Adipocyte (in vitro differentiated cells): Measurements from ENCODE around the gene RHEB.

Source experiments
- DNase-seq: peaks from one replicate; pipeline ENCODE4 v3.0.0-alpha.2; 2015; ENCODE audit warnings: low read depth
- H3K27me3 ChIP-seq: replicated peaks from 2 replicates; pipeline ENCODE4 v1.7.0; 2013; ENCODE audit warnings: mild to moderate bottlenecking, low read length, moderate library complexity; ENCODE audit not compliant: control insufficient read depth, insufficient read depth
- H3K36me3 ChIP-seq: 2 replicates; pipeline ENCODE4 v1.7.0; 2013; ENCODE audit warnings: low read length, mild to moderate bottlenecking, moderate library complexity; ENCODE audit not compliant: control insufficient read depth, insufficient read depth, severe bottlenecking
- H3K4me1 ChIP-seq: 2 replicates; pipeline ENCODE4 v1.7.0; 2013; ENCODE audit warnings: mild to moderate bottlenecking, low read length, moderate library complexity; ENCODE audit not compliant: control insufficient read depth, insufficient read depth
- H3K4me3 ChIP-seq: 2 replicates; pipeline ENCODE4 v1.7.0; 2013; ENCODE audit warnings: mild to moderate bottlenecking, low read length, moderate library complexity
- H3K9ac ChIP-seq: 2 replicates; pipeline ENCODE4 v1.7.0; 2013; ENCODE audit warnings: mild to moderate bottlenecking, low read length, moderate library complexity
- H3K9me3 ChIP-seq: 2 replicates; pipeline ENCODE4 v1.7.0; 2013; ENCODE audit warnings: mild to moderate bottlenecking, low read length, moderate library complexity; ENCODE audit not compliant: control insufficient read depth

Gene RHEB

GRCh38 chr7:151511270-151511669 is 8.4 kb downstream of the RHEB start:
- no peak overlapping the region for H3K9ac ChIP-seq
- H3K4me3 ChIP-seq: no peak overlapping the region
- no peak for DNase-seq
- no peaks in the 10 kb centered on the region for H3K27me3 ChIP-seq
- H3K36me3 ChIP-seq: no peaks in the 10 kb centered on the region
- peaks cover 3% of the 10 kb centered on the region for H3K9me3 ChIP-seq
- peaks cover 49% of the 10 kb centered on the region for H3K4me1 ChIP-seq

- Histone ChIP-seq H3K36me3 (no peaks in the 10 kb centered on the region), H3K9ac (no peak overlapping the region), H3K4me1 (peaks cover 44% of the 10 kb centered on the region), H3K9me3 (peaks cover 3% of the 10 kb centered on the region), H3K27me3 (no peaks in the 10 kb centered on the region), H3K4me3 (no peak overlapping the region)
- no peak for DNase-seq
Measured at GRCh38 chr7:151509670-151510333, 9.9 kb downstream of the RHEB start.

- H3K27me3 ChIP-seq: no peaks in the 10 kb centered on the region
- no peaks in the 10 kb centered on the region for H3K36me3 ChIP-seq
- DNase-seq: no peak
- peaks cover 52% of the 10 kb centered on the region for H3K4me1 ChIP-seq
- H3K9me3 ChIP-seq: no peaks in the 10 kb centered on the region
- H3K4me3 ChIP-seq: no peak overlapping the region
- no peak overlapping the region for H3K9ac ChIP-seq
Measured at GRCh38 chr7:151508991-151509390, 10.7 kb downstream of the RHEB start.

GRCh38 chr7:151507806-151508205 is 11.9 kb downstream of the RHEB start:
- peaks cover 61% of the 10 kb centered on the region for H3K4me1 ChIP-seq
- H3K4me3 ChIP-seq: no peak overlapping the region
- DNase-seq: no peak
- H3K27me3 ChIP-seq: no peaks in the 10 kb centered on the region
- H3K9ac ChIP-seq: no peak overlapping the region
- H3K36me3 ChIP-seq: no peaks in the 10 kb centered on the region
- no peaks in the 10 kb centered on the region for H3K9me3 ChIP-seq

GRCh38 chr7:151506901-151507382 is 12.8 kb downstream of the RHEB start:
- H3K27me3 ChIP-seq: no peaks in the 10 kb centered on the region
- H3K9me3 ChIP-seq: no peaks in the 10 kb centered on the region
- H3K4me1 ChIP-seq: peaks cover 54% of the 10 kb centered on the region
- DNase-seq: no peak
- H3K9ac ChIP-seq: no peak overlapping the region
- no peak overlapping the region for H3K4me3 ChIP-seq
- H3K36me3 ChIP-seq: no peaks in the 10 kb centered on the region

- no peak overlapping the region for H3K4me3 ChIP-seq
- peaks cover 45% of the 10 kb centered on the region for H3K4me1 ChIP-seq
- H3K27me3 ChIP-seq: no peaks in the 10 kb centered on the region
- H3K36me3 ChIP-seq: no peaks in the 10 kb centered on the region
- no peaks in the 10 kb centered on the region for H3K9me3 ChIP-seq
- H3K9ac ChIP-seq: no peak overlapping the region
- no peak for DNase-seq
Measured at GRCh38 chr7:151505836-151506468, 13.7 kb downstream of the RHEB start.

- Histone ChIP-seq H3K9ac (no peak overlapping the region), H3K9me3 (no peaks in the 10 kb centered on the region), H3K4me1 (peaks cover 42% of the 10 kb centered on the region), H3K4me3 (no peak overlapping the region), H3K27me3 (no peaks in the 10 kb centered on the region), H3K36me3 (no peaks in the 10 kb centered on the region)
- no peak for DNase-seq
Measured at GRCh38 chr7:151505433-151505832, 14.3 kb downstream of the RHEB start.

- Histone ChIP-seq H3K9ac (no peak overlapping the region), H3K27me3 (no peaks in the 10 kb centered on the region), H3K4me1 (peaks cover 36% of the 10 kb centered on the region), H3K36me3 (no peaks in the 10 kb centered on the region), H3K4me3 (no peak overlapping the region), H3K9me3 (no peaks in the 10 kb centered on the region)
- no peak for DNase-seq
Measured at GRCh38 chr7:151504715-151505326, 14.9 kb downstream of the RHEB start.

- peak; percentile 96 for DNase-seq
- no peaks in the 10 kb centered on the region for H3K27me3 ChIP-seq
- peak overlapping the region; percentile 47 for H3K4me3 ChIP-seq
- H3K9ac ChIP-seq: no peak overlapping the region
- no peaks in the 10 kb centered on the region for H3K36me3 ChIP-seq
- no peaks in the 10 kb centered on the region for H3K9me3 ChIP-seq
- H3K4me1 ChIP-seq: peaks cover 30% of the 10 kb centered on the region
Measured at GRCh38 chr7:151503902-151504714, 15.6 kb downstream of the RHEB start.

- Histone ChIP-seq H3K36me3 (peaks cover 6% of the 10 kb centered on the region), H3K9ac (no peak overlapping the region), H3K27me3 (no peaks in the 10 kb centered on the region), H3K4me3 (no peak overlapping the region), H3K4me1 (peaks cover 24% of the 10 kb centered on the region), H3K9me3 (no peaks in the 10 kb centered on the region)
- DNase-seq: no peak
Measured at GRCh38 chr7:151501676-151502075, 18.0 kb downstream of the RHEB start.

- DNase-seq: no peak
- Histone ChIP-seq H3K9ac (no peak overlapping the region), H3K36me3 (peaks cover 6% of the 10 kb centered on the region), H3K27me3 (no peaks in the 10 kb centered on the region), H3K4me1 (peaks cover 21% of the 10 kb centered on the region), H3K4me3 (no peak overlapping the region), H3K9me3 (no peaks in the 10 kb centered on the region)
Measured at GRCh38 chr7:151498495-151498894, 21.2 kb downstream of the RHEB start.
